Trophoblast cell (in vitro differentiated cells and primary cell): ENCODE data around the gene IPCEF1.
"Not testable (repeated sequence)": the region's sequence is repeated elsewhere in the genome, so short reads cannot be mapped to it uniquely, and the experiment has no call there.

Source experiments
- DNase-seq, 2 donors: peaks; one replicate each; pipeline ENCODE4 v3.0.0-alpha.2; 2016
- H2AFZ ChIP-seq: 2 replicates; pipeline ENCODE4 v1.6.1; 2013; ENCODE audit warnings: low read length, moderate library complexity, mild to moderate bottlenecking; ENCODE audit not compliant: insufficient read depth, poor library complexity
- H2AK5ac ChIP-seq: 2 replicates; pipeline ENCODE4 v1.6.1; 2013; ENCODE audit warnings: mild to moderate bottlenecking, low read length
- H2BK120ac ChIP-seq: 2 replicates; pipeline ENCODE4 v1.6.1; 2013; ENCODE audit warnings: low read length, mild to moderate bottlenecking, moderate library complexity; ENCODE audit not compliant: insufficient read depth, poor library complexity
- H2BK12ac ChIP-seq: 2 replicates; pipeline ENCODE4 v1.6.1; 2013; ENCODE audit warnings: mild to moderate bottlenecking, low read length, moderate library complexity
- H2BK5ac ChIP-seq: 2 replicates; pipeline ENCODE4 v1.6.1; 2013; ENCODE audit warnings: low read length, low read depth, moderate library complexity, mild to moderate bottlenecking; ENCODE audit not compliant: poor library complexity
- H3K14ac ChIP-seq: 2 replicates; pipeline ENCODE4 v1.6.1; 2013; ENCODE audit warnings: mild to moderate bottlenecking, low read length
- H3K18ac ChIP-seq: 2 replicates; pipeline ENCODE4 v1.6.1; 2013; ENCODE audit warnings: mild to moderate bottlenecking, low read length
- H3K23ac ChIP-seq: 2 replicates; pipeline ENCODE4 v1.6.1; 2013; ENCODE audit warnings: low read length
- H3K27ac ChIP-seq: 2 replicates; pipeline ENCODE4 v1.5.1; 2013; ENCODE audit warnings: low read depth, mild to moderate bottlenecking, inconsistent platforms, low read length, moderate library complexity
- H3K27me3 ChIP-seq: 2 replicates; pipeline ENCODE4 v1.6.1; 2013; ENCODE audit warnings: inconsistent platforms, mild to moderate bottlenecking, low read length, moderate library complexity; ENCODE audit not compliant: insufficient read depth
- H3K36me3 ChIP-seq, 2 experiments: 1 replicate in 1 of 2; 2 replicates in 1 of 2; pipeline ENCODE4 v1.6.1; 2013; ENCODE audit warnings: low read length in 2 of 2, mild to moderate bottlenecking in 2 of 2, moderate library complexity in 1 of 2; ENCODE audit not compliant: insufficient read depth in 2 of 2, control insufficient read depth in 1 of 2
- H3K4ac ChIP-seq: 2 replicates; pipeline ENCODE4 v1.6.1; 2013; ENCODE audit warnings: low read depth, mild to moderate bottlenecking, low read length, moderate library complexity
- H3K4me1 ChIP-seq, 2 experiments: 1 replicate in 1 of 2; 2 replicates in 1 of 2; pipeline ENCODE4 v1.6.1; 2013; ENCODE audit warnings: low read length in 2 of 2, mild to moderate bottlenecking in 2 of 2, moderate library complexity in 1 of 2; ENCODE audit not compliant: insufficient read depth in 2 of 2, control insufficient read depth in 1 of 2
- H3K4me2 ChIP-seq: 2 replicates; pipeline ENCODE4 v1.6.1; 2013; ENCODE audit warnings: inconsistent platforms, mild to moderate bottlenecking, low read length, moderate library complexity
- H3K4me3 ChIP-seq: 2 replicates; pipeline ENCODE4 v1.5.1; 2013; ENCODE audit warnings: mild to moderate bottlenecking, low read depth, low read length, inconsistent platforms
- H3K79me1 ChIP-seq: one replicate; pipeline ENCODE4 v1.6.1; 2013; ENCODE audit warnings: low read length
- H3K79me2 ChIP-seq: 2 replicates; pipeline ENCODE4 v1.6.1; 2013; ENCODE audit warnings: low read length, mild to moderate bottlenecking; ENCODE audit not compliant: control insufficient read depth, insufficient read depth, poor library complexity
- H3K9ac ChIP-seq: 2 replicates; pipeline ENCODE4 v1.6.1; 2013; ENCODE audit warnings: mild to moderate bottlenecking, low read length
- H3K9me3 ChIP-seq: 2 replicates; pipeline ENCODE4 v1.6.1; 2013; ENCODE audit warnings: low read depth, mild to moderate bottlenecking, control low read depth, inconsistent platforms, low read length; ENCODE audit not compliant: insufficient read depth
- H4K12ac ChIP-seq: 2 replicates; pipeline ENCODE4 v1.6.1; 2013; ENCODE audit warnings: low read depth, mild to moderate bottlenecking, low read length, moderate library complexity
- H4K8ac ChIP-seq: 2 replicates; pipeline ENCODE4 v1.6.1; 2013; ENCODE audit warnings: low read depth, mild to moderate bottlenecking, low read length, moderate library complexity
- H4K91ac ChIP-seq: one replicate; pipeline ENCODE4 v1.6.1; 2013; ENCODE audit warnings: low read depth, mild to moderate bottlenecking, low read length, moderate library complexity
- WGBS: extraction: QIAGEN DNeasy Blood & Tissue Kit; methylation state at CpG from one replicate; pipeline ENCODE4 v1.1.7; 2013; ENCODE audit warnings: missing lambda C conversion rate; ENCODE audit not compliant: insufficient read length, insufficient coverage; ENCODE audit errors: extremely low coverage; 5-methylcytosine and 5-hydroxymethylcytosine counted together

IPCEF1 gene

GRCh38 chr6:154172393-154172792 lies 184.2 kb downstream of the IPCEF1 start:
- not testable (repeated sequence) for H3K36me3 ChIP-seq, H3K14ac ChIP-seq, H3K4ac ChIP-seq, H4K8ac ChIP-seq, H3K27ac ChIP-seq, H2BK120ac ChIP-seq, H4K12ac ChIP-seq, H3K9ac ChIP-seq, H3K4me2 ChIP-seq, H3K4me3 ChIP-seq, H2AFZ ChIP-seq, H2AK5ac ChIP-seq, H3K27me3 ChIP-seq, H4K91ac ChIP-seq, H2BK12ac ChIP-seq, H3K18ac ChIP-seq, H3K4me1 ChIP-seq, H3K9me3 ChIP-seq, H3K79me2 ChIP-seq, H3K23ac ChIP-seq, H3K79me1 ChIP-seq, H2BK5ac ChIP-seq, DNase-seq
- WGBS = no CpG with 5 or more reads among the region's 5 CpGs

DNA sequence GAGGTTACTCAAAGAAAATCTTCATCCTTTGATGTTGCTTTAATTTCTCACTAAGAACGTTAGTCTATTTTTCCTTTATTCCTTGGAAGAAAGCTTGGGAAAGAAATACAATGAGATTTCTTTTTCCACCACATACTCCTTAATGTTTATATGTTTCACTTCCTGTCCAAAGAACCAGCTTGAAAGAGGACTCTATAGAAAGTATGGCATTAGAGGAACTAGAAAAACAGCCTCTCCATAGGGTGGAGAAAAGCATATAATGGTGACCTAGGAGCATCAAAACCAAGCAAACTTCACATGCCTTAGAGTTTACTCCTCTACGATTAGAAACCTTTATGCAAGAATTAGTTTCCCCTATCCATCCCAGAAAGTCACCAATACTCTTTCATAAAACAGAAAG lies 186.5 kb downstream of the IPCEF1 start:
- no peak overlapping the region for H3K23ac ChIP-seq
- no peak overlapping the region for H4K91ac ChIP-seq
- no peak overlapping the region for H2BK12ac ChIP-seq
- H3K4me1 ChIP-seq = no peaks in the 10 kb centered on the region
- peaks cover 0 to 2% of the 10 kb centered on the region in 2 experiments for H3K36me3 ChIP-seq
- H3K79me1 ChIP-seq = no peaks in the 10 kb centered on the region
- WGBS = no CpG with 5 or more reads among the region's 2 CpGs
- no peak overlapping the region for H2AFZ ChIP-seq
- no peaks in the 10 kb centered on the region for H3K27me3 ChIP-seq
- no peak overlapping the region for H4K8ac ChIP-seq
- no peak overlapping the region for H3K14ac ChIP-seq
- no peak overlapping the region for H2BK120ac ChIP-seq
- H3K18ac ChIP-seq = no peak overlapping the region
- H3K79me2 ChIP-seq = no peaks in the 10 kb centered on the region
- H2BK5ac ChIP-seq = no peak overlapping the region
- DNase-seq = no peak
- H3K4me3 ChIP-seq = no peak overlapping the region
- H4K12ac ChIP-seq = no peak overlapping the region
- H3K27ac ChIP-seq = no peak overlapping the region
- no peaks in the 10 kb centered on the region for H3K9me3 ChIP-seq
- H3K4me2 ChIP-seq = no peak overlapping the region
- H3K9ac ChIP-seq = no peak overlapping the region
- no peak overlapping the region for H2AK5ac ChIP-seq
- H3K4ac ChIP-seq = no peak overlapping the region

GRCh38 chr6:154169193-154169847 lies 187.3 kb downstream of the IPCEF1 start:
- peaks cover 0 to 2% of the 10 kb centered on the region in 2 experiments for H3K36me3 ChIP-seq
- H3K79me2 ChIP-seq = no peaks in the 10 kb centered on the region
- H4K8ac ChIP-seq = no peak overlapping the region
- no peaks in the 10 kb centered on the region for H3K4me1 ChIP-seq
- no peak overlapping the region for H3K14ac ChIP-seq
- no peak overlapping the region for H4K12ac ChIP-seq
- H2AFZ ChIP-seq = no peak overlapping the region
- no peak overlapping the region for H3K9ac ChIP-seq
- H2BK5ac ChIP-seq = no peak overlapping the region
- no peaks in the 10 kb centered on the region for H3K79me1 ChIP-seq
- no peak overlapping the region for H2BK120ac ChIP-seq
- H3K18ac ChIP-seq = no peak overlapping the region
- no CpG with 5 or more reads among the region's 5 CpGs for WGBS
- H4K91ac ChIP-seq = no peak overlapping the region
- H2AK5ac ChIP-seq = no peak overlapping the region
- H3K27ac ChIP-seq = no peak overlapping the region
- no peak overlapping the region for H3K4me3 ChIP-seq
- no peak for DNase-seq
- H3K4ac ChIP-seq = no peak overlapping the region
- no peaks in the 10 kb centered on the region for H3K9me3 ChIP-seq
- H2BK12ac ChIP-seq = no peak overlapping the region
- H3K27me3 ChIP-seq = no peaks in the 10 kb centered on the region
- no peak overlapping the region for H3K4me2 ChIP-seq
- H3K23ac ChIP-seq = no peak overlapping the region

- Histone ChIP-seq H2BK12ac (no peak overlapping the region), H3K27ac (no peak overlapping the region), H3K4me3 (no peak overlapping the region), H2AFZ (no peak overlapping the region), H4K8ac (no peak overlapping the region), H3K27me3 (no peaks in the 10 kb centered on the region), H3K23ac (no peak overlapping the region), H3K4me1 (no peaks in the 10 kb centered on the region), H2BK5ac (no peak overlapping the region), H3K18ac (no peak overlapping the region), H3K14ac (no peak overlapping the region), H3K79me2 (no peaks in the 10 kb centered on the region), H4K91ac (no peak overlapping the region), H3K9me3 (peaks cover 2% of the 10 kb centered on the region), H3K4ac (no peak overlapping the region), H3K9ac (no peak overlapping the region), H3K79me1 (no peaks in the 10 kb centered on the region), H4K12ac (no peak overlapping the region), H2AK5ac (no peak overlapping the region), H2BK120ac (no peak overlapping the region), H3K4me2 (no peak overlapping the region), H3K36me3 (peaks cover 0 to 2% of the 10 kb centered on the region in 2 experiments)
- no CpG with 5 or more reads among the region's 2 CpGs for WGBS
- DNase-seq = peak in 1 of 2 donors; percentile 19
Measured at GRCh38 chr6:154167126-154167525, 189.5 kb downstream of the IPCEF1 start.
